ENCODE data around the gene ENOX1. TPM values are rescaled to one million over a fixed set of nuclear protein-coding genes. Genes with fewer than 3 reads are reported as not detected.
A peak's percentile ranks its signal among the peaks of the same experiment; 100 is the strongest.

Gene ENOX1
- total and polyA plus RNA-seq, 4 donors, result 0.33 to 7.7 (median 1.1) TPM

- TF ChIP-seq CTCF (IDR thresholded peaks at IDR 0.05; ENCODE audit: control extremely low read depth, extremely low read depth), result no peak
- Histone ChIP-seq H3K9me3 (ENCODE audit: control insufficient read depth in 4 of 4, insufficient read depth in 3 of 4, low read length in 3 of 4) (no peaks in the 10 kb centered on the region), H3K36me3 (ENCODE audit: control insufficient read depth in 4 of 4, insufficient read depth in 4 of 4, low read length in 4 of 4) (no peaks in the 10 kb centered on the region), H3K4me3 (no peak overlapping the region), H3K27ac (ENCODE audit: low read depth in 1 of 2, low read length in 1 of 2) (no peak overlapping the region), H3K27me3 (ENCODE audit: control insufficient read depth in 3 of 3, insufficient read depth in 3 of 3, low read length in 2 of 3) (no peaks in the 10 kb centered on the region), H3K9ac (ENCODE audit: insufficient read depth in 1 of 2, low read length in 2 of 2) (no peak overlapping the region), H3K4me1 (ENCODE audit: control insufficient read depth in 5 of 5, insufficient read depth in 5 of 5, low read length in 5 of 5) (peaks cover 0 to 6% (median 1%) of the 10 kb centered on the region in 5 donors)
- 78 to 83% methylated on average over 3 of the region's 3 CpGs for WGBS, 2 donors
- DNase-seq (no peak), ATAC-seq (ENCODE audit: insufficient read depth, low FRiP score) (no peak)
These were observed 5.5 kb upstream of the ENOX1 start for GRCh38 chr13:43792076-43792881.

- peaks cover 0 to 17% (median 6%) of the 10 kb centered on the region in 5 donors for H3K4me1 ChIP-seq (ENCODE audit: control insufficient read depth in 5 of 5, insufficient read depth in 5 of 5, low read length in 5 of 5)
- no peak overlapping the region for H3K27ac ChIP-seq (ENCODE audit: low read depth in 1 of 2, low read length in 1 of 2)
- H3K4me3 ChIP-seq, result no peak overlapping the region
- H3K27me3 ChIP-seq (ENCODE audit: control insufficient read depth in 3 of 3, insufficient read depth in 3 of 3, low read length in 2 of 3), result no peaks in the 10 kb centered on the region
- H3K36me3 ChIP-seq (ENCODE audit: control insufficient read depth in 4 of 4, insufficient read depth in 4 of 4, low read length in 4 of 4), result no peaks in the 10 kb centered on the region
- ATAC-seq (ENCODE audit: insufficient read depth, low FRiP score) (no peak), DNase-seq (peak; percentile 64 to 85 (median 77))
- H3K9ac ChIP-seq (ENCODE audit: insufficient read depth in 1 of 2, low read length in 2 of 2), result no peak overlapping the region
- no peak for TF ChIP-seq CTCF (IDR thresholded peaks at IDR 0.05; ENCODE audit: control extremely low read depth, extremely low read depth)
- H3K9me3 ChIP-seq (ENCODE audit: control insufficient read depth in 4 of 4, insufficient read depth in 3 of 4, low read length in 3 of 4), result no peaks in the 10 kb centered on the region
- 55 to 65% methylated on average over 2 of the region's 2 CpGs for WGBS, 2 donors
These were observed 1.2 kb upstream of the ENOX1 start for GRCh38 chr13:43787997-43788396.

- Histone ChIP-seq H3K4me1 (ENCODE audit: control insufficient read depth in 5 of 5, insufficient read depth in 5 of 5, low read length in 5 of 5) (peaks cover 0 to 17% (median 6%) of the 10 kb centered on the region in 5 donors), H3K27me3 (ENCODE audit: control insufficient read depth in 3 of 3, insufficient read depth in 3 of 3, low read length in 2 of 3) (no peaks in the 10 kb centered on the region), H3K9me3 (ENCODE audit: control insufficient read depth in 4 of 4, insufficient read depth in 3 of 4, low read length in 3 of 4) (no peaks in the 10 kb centered on the region), H3K4me3 (peak overlapping the region; percentile 52), H3K9ac (ENCODE audit: insufficient read depth in 1 of 2, low read length in 2 of 2) (no peak overlapping the region), H3K27ac (ENCODE audit: low read depth in 1 of 2, low read length in 1 of 2) (peak overlapping the region in 1 of 2 donors; percentile 82), H3K36me3 (ENCODE audit: control insufficient read depth in 4 of 4, insufficient read depth in 4 of 4, low read length in 4 of 4) (no peaks in the 10 kb centered on the region)
- ATAC-seq (ENCODE audit: insufficient read depth, low FRiP score) (no peak), DNase-seq (no peak)
- TF ChIP-seq CTCF (IDR thresholded peaks at IDR 0.05; ENCODE audit: control extremely low read depth, extremely low read depth), result no peak
- 14 to 18% methylated on average over 9 of the region's 9 CpGs for WGBS, 2 donors
These were observed 733 bp upstream of the ENOX1 start for GRCh38 chr13:43787518-43787891.
